Duodenal mucosa (tissue), 2 donors: ENCODE data around the gene MGAT5B.

Experiments used
- H3K27ac ChIP-seq: one replicate; pipeline ENCODE4 v1.7.0; 2013; ENCODE audit warnings: low read depth, low read length
- H3K27me3 ChIP-seq, 2 donors: one replicate each; pipeline ENCODE4 v1.7.0; 2013; ENCODE audit warnings: low read length in 2 of 2, control low read depth in 1 of 2; ENCODE audit not compliant: insufficient read depth in 2 of 2, control insufficient read depth in 1 of 2
- H3K36me3 ChIP-seq, 2 donors: one replicate each; pipeline ENCODE4 v1.7.0; 2013; ENCODE audit warnings: low read length in 2 of 2, control low read depth in 1 of 2; ENCODE audit not compliant: insufficient read depth in 2 of 2, control insufficient read depth in 1 of 2
- H3K4me1 ChIP-seq, 2 donors: one replicate each; pipeline ENCODE4 v1.7.0; 2013; ENCODE audit warnings: low read length in 2 of 2, control low read depth in 1 of 2; ENCODE audit not compliant: insufficient read depth in 2 of 2, control insufficient read depth in 1 of 2
- H3K4me3 ChIP-seq, 2 donors: one replicate each; pipeline ENCODE4 v1.7.0; 2013; ENCODE audit warnings: low read length in 2 of 2, low read depth in 1 of 2
- H3K9ac ChIP-seq, 2 donors: one replicate each; pipeline ENCODE4 v1.7.0; 2013; ENCODE audit warnings: low read length in 2 of 2, low read depth in 1 of 2
- H3K9me3 ChIP-seq, 2 donors: one replicate each; pipeline ENCODE4 v1.7.0; 2013; ENCODE audit warnings: low read length in 2 of 2, control low read depth in 1 of 2; ENCODE audit not compliant: control insufficient read depth in 1 of 2

The MGAT5B gene

DNA sequence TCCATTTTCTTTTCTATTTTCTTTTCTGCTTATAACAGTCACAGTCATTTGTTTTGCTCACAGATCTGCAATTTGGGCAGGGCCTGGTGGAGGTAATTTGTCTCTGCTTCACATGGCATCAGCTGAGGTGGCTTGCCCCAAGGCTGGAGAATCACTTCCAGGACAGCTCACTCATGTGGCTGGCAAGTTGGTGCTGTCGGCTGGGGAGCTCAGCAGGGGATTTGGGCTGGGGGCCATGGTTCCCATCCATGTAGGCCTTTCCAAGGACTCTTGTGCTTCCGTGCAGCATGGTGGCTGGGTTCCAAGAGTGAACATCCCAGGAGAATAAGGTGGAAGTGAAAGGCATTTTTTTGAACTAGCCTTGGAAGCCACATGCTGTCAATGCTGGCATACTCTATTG, 85.7 kb downstream of the MGAT5B start:
- Histone ChIP-seq H3K4me3 (no peak overlapping the region), H3K36me3 (no peaks in the 10 kb centered on the region), H3K27me3 (peaks cover 0 to 7% of the 10 kb centered on the region in 2 donors), H3K9me3 (no peaks in the 10 kb centered on the region), H3K9ac (no peak overlapping the region), H3K27ac (no peak overlapping the region), H3K4me1 (no peaks in the 10 kb centered on the region)

DNA sequence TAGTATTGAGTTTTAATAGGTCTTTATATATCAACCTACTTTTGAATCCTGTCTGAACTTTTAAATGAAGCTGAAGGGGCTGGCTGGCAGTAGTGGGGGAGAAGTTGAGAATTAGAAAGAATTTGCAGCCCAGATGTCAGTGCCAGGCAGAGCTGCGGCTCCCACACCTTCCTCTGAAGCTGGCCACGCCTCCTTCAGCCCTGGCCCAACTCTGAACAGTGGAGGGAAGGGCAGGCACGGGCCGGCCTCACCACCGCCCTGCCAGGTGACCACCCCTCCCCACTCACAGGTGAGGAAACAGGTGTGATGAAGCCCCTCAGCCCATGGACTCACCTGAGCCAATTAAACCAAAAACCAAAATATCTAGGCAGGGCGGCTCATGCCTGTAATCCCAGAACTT, 87.0 kb downstream of the MGAT5B start:
- Histone ChIP-seq H3K27me3 (peaks cover 0 to 4% of the 10 kb centered on the region in 2 donors), H3K36me3 (no peaks in the 10 kb centered on the region), H3K4me1 (no peaks in the 10 kb centered on the region), H3K4me3 (no peak overlapping the region), H3K27ac (no peak overlapping the region), H3K9ac (no peak overlapping the region), H3K9me3 (no peaks in the 10 kb centered on the region)

DNA sequence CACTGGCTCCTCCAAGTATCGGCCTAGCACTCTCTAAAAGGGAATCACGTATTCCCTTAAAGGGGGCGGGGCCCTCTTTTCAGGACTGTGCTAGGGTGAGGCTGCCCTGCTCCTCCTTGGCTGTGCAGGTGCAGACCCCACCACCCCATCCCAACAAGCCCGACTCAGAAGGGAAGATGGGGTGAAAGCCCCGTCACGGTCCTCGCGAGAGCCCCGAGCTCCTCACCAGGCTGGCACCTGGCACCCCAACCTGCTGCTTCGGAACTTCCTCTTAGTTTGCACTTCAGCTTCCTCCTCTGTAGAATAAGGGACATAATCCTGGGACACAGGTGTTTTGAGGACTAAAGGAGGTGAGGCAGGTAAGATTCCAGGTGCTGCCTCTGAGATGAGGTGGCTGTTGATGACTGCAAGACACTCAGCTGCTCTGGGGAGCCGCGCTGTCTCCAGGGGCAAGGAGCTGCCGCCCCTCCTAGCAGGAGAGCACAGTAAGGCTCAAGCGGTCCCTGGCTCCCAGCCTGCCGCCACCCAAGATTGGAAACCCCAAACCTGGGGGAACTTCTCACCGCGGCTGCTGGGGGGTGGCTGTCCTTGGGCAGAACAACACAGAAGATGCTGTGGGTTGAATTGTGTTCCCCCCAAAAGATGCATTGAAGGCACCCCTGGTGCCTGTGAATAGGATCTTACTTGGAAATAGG, 88.8 kb downstream of the MGAT5B start:
- no peak overlapping the region for H3K4me3 ChIP-seq
- H3K27ac ChIP-seq: no peak overlapping the region
- H3K9ac ChIP-seq: no peak overlapping the region

DNA sequence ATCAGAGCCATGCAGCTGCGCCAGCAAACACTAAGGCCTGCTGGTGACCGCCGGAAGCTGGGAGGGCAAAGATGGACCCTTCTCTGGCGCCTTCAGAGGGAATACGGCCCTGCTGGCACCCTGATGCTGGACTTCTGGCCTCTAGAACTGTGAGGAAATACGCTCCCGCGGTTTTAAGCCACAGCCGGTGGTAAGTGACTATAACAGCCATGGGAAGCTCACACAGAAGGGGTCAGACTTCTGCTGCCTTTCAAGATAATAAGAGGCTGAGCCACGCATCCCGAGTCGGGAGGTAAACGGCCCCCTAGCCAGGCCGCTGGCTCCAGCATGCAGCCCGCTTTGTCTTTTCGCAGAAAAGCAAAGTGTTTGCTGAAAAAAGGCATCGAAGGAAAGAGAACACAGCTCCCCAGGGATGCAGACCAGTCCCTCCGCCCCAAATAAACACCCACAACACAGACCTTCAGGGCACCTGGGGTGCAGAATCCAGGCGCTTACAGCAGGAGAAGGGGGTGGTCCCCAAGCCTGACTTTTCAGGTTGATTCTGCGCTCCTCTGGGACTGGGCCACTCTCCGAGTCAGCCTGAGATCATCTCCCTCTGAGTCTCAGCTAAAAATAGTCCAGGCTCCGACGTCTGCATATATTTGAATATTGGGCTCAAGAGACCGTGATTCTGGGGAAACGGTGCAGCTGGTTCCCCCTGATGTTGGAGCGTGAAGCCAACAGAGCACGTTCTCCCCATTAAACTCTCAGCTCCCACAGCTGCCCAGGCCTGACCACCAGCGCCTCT, 89.7 kb downstream of the MGAT5B start:
- Histone ChIP-seq H3K27ac (no peak overlapping the region), H3K9ac (no peak overlapping the region), H3K4me3 (no peak overlapping the region), H3K27me3 (peaks cover 0 to 4% of the 10 kb centered on the region in 2 donors), H3K36me3 (no peaks in the 10 kb centered on the region), H3K4me1 (no peaks in the 10 kb centered on the region), H3K9me3 (no peaks in the 10 kb centered on the region)

More for the DNA sequence above, 88.8 kb downstream of the MGAT5B start:
- H3K27me3 ChIP-seq: peaks cover 0 to 4% of the 10 kb centered on the region in 2 donors
- no peaks in the 10 kb centered on the region for H3K4me1 ChIP-seq
- H3K9me3 ChIP-seq: no peaks in the 10 kb centered on the region
- H3K36me3 ChIP-seq: no peaks in the 10 kb centered on the region

DNA sequence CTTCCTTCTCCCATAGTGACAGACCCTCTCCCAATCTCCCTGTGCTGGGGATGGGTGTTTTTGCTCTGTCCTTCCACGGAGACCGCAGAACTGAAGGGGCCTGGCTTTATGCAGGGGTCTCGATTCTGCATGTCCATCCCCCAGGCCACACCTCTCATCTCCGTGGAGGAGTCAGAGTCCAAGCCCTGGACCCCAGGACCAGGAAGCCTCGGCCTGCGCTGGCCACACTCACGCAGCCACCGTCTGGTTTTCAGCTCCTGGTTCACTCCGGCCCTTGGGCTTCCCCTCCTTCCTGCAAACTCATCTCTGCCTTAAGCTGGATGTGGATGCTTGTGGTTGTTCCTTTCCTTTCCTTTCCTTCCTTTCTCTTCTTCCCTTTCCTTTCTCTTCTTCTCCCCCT, 90.8 kb downstream of the MGAT5B start:
- Histone ChIP-seq H3K27me3 (peaks cover 0 to 4% of the 10 kb centered on the region in 2 donors), H3K36me3 (no peaks in the 10 kb centered on the region), H3K9ac (no peak overlapping the region), H3K9me3 (no peaks in the 10 kb centered on the region), H3K4me1 (no peaks in the 10 kb centered on the region), H3K27ac (no peak overlapping the region), H3K4me3 (no peak overlapping the region)

DNA sequence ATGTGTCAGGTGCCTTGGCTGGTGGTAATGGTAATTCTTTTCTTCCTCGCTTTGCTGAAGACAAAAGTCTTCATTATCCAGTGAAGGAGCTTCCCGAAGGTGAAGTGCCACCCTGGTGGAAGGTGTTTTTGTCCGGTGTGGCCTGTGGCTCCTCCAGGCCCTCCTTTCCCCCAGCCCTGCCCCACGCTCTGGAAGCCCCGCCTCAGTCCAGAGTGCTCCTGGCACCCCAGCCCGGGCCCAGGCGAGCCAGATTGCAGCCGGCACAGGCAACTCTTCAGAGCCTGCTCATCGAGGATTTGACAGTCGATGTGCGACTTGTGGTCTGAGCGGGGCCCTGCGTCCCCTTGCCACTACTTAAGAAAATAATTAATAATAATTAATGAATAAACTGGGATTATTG, 93.7 kb downstream of the MGAT5B start:
- H3K9ac ChIP-seq: no peak overlapping the region
- no peaks in the 10 kb centered on the region for H3K4me1 ChIP-seq
- H3K9me3 ChIP-seq: no peaks in the 10 kb centered on the region
- H3K27ac ChIP-seq: no peak overlapping the region
- peaks cover 6 to 9% of the 10 kb centered on the region in 2 donors for H3K27me3 ChIP-seq
- no peaks in the 10 kb centered on the region for H3K36me3 ChIP-seq
- no peak overlapping the region for H3K4me3 ChIP-seq

DNA sequence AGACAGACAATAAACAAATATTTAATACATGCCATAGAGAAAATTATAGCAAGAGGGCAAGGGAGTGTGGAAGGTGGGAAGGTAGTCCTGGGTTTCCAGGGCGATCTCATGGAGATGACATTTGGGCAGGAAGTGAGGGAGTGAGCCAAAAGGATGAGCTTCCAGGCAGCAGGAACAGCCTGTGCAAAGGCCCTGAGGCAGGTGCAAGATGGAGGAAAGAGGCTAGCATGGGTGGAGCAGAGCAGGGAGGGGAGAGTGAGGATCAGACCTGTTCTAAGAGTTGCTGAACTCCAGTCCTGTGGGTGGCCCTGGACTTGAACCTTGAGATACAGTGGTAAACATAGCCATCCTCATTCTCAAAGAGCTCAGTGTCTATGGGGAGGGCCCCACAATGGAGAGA, 94.7 kb downstream of the MGAT5B start:
- no peak overlapping the region for H3K27ac ChIP-seq
- H3K9ac ChIP-seq: no peak overlapping the region
- no peaks in the 10 kb centered on the region for H3K9me3 ChIP-seq
- peaks cover 9 to 15% of the 10 kb centered on the region in 2 donors for H3K27me3 ChIP-seq
- no peaks in the 10 kb centered on the region for H3K36me3 ChIP-seq
- no peak overlapping the region for H3K4me3 ChIP-seq
- H3K4me1 ChIP-seq: no peaks in the 10 kb centered on the region

DNA sequence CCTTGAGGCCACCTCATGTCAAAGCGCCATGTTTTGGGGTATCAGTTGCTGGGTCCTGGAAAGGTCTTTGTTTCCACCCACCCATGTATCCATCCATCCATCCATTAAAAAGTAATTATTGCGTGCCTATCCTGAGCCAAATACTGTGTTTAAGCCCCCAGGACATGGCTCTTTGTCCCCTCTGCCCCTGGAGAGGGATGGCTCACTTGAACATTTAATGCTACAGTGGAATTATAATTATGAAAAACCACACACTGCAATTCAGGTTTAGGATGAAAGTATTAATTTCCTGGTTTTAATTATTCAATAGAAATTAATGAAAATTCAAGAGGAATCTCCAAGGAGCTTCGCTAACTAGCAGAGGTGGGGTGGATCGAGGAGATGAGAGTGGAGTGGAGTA, 97.8 kb downstream of the MGAT5B start:
- H3K27me3 ChIP-seq: peaks cover 26 to 30% of the 10 kb centered on the region in 2 donors
- H3K4me1 ChIP-seq: peaks cover 0 to 8% of the 10 kb centered on the region in 2 donors
- no peak overlapping the region for H3K27ac ChIP-seq
- no peak overlapping the region for H3K4me3 ChIP-seq
- H3K9ac ChIP-seq: no peak overlapping the region
- H3K9me3 ChIP-seq: no peaks in the 10 kb centered on the region
- H3K36me3 ChIP-seq: no peaks in the 10 kb centered on the region

DNA sequence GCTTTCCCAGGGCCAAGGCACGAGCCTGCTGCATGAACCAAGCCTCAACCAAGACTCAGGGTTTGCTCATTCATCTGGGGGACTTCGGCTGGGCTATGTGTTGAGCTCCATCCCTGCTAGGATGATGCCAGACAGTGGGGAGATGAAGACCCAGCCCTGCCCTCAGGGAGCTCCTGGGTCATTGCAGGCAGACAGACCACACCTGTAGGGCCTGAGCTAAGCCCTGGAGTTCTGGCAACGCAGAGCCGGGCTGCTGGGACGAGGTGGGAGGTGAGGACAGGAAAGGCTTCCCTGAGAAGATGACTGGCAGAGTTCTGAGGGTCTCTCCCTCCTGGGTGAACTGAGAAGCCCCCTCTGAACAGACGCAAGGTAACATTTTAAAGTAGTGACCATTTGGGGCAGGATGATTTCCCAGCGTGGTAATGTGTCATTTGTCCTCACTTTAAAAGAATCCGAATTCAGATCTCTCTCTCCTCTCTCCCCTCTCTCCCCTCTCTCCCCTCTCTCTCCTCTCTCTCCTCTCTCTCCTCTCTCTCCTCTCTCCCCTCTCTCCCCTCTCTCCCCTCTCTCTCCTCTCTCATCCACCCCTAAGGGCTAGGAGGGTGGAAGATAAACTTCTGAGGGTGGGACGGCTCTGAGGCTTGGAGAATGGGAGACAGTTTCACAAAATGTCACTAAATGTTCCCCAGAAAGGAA, 98.4 kb downstream of the MGAT5B start:
- Histone ChIP-seq H3K9me3 (no peaks in the 10 kb centered on the region), H3K9ac (no peak overlapping the region), H3K36me3 (no peaks in the 10 kb centered on the region), H3K4me1 (peaks cover 0 to 8% of the 10 kb centered on the region in 2 donors), H3K27ac (no peak overlapping the region), H3K4me3 (no peak overlapping the region), H3K27me3 (peaks cover 26 to 30% of the 10 kb centered on the region in 2 donors)

DNA sequence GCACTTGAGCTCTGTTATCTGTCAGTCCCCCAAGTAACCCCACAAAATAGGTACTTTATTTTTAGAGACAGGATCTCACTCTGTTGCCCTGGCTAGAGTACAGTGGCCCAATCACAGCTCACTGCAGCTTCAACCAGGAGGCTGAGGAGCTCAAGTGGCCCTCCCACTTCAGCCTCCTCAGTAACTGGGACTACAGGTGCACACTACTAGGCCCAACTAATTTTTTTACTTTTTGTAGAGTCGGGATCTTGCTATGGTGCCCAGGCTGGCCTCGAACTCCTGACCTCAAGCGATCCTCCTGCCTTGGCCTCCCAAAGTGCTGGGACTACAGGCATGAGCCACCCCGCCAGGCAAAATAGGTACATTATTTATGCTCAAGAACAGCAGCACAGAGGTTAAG, 99.6 kb downstream of the MGAT5B start:
- Histone ChIP-seq H3K4me1 (peaks cover 0 to 8% of the 10 kb centered on the region in 2 donors), H3K27ac (no peak overlapping the region), H3K27me3 (peaks cover 26 to 30% of the 10 kb centered on the region in 2 donors), H3K9me3 (no peaks in the 10 kb centered on the region), H3K4me3 (no peak overlapping the region), H3K9ac (no peak overlapping the region), H3K36me3 (no peaks in the 10 kb centered on the region)
